Measurements from ENCODE around the gene SHC2.
"Not testable (repeated sequence)": the region's sequence is repeated elsewhere in the genome, so short reads cannot be mapped to it uniquely, and the experiment has no call there.

SHC2 gene

GRCh38 chr19:405121-405965 lies 55.5 kb downstream of the SHC2 start:
- peak; percentile 52 for DNase-seq

GRCh38 chr19:403221-404027 lies 57.4 kb downstream of the SHC2 start:
- no peak for DNase-seq

- DNase-seq: no peak
These were observed 58.0 kb downstream of the SHC2 start for GRCh38 chr19:402786-403185.

GRCh38 chr19:401866-402511 lies 58.8 kb downstream of the SHC2 start:
- no peak for DNase-seq

GRCh38 chr19:400976-401865 lies 59.6 kb downstream of the SHC2 start:
- DNase-seq: no peak

GRCh38 chr19:399370-399769 lies 61.5 kb downstream of the SHC2 start:
- no peak for DNase-seq

GRCh38 chr19:398719-399118 lies 62.1 kb downstream of the SHC2 start:
- DNase-seq: no peak

- DNase-seq: no peak
These were observed 62.7 kb downstream of the SHC2 start for GRCh38 chr19:397941-398706.

GRCh38 chr19:397321-397720 lies 63.5 kb downstream of the SHC2 start:
- DNase-seq: no peak

GRCh38 chr19:395467-395866 lies 65.4 kb downstream of the SHC2 start:
- DNase-seq: no peak

- DNase-seq: not testable (repeated sequence)
These were observed 66.0 kb downstream of the SHC2 start for GRCh38 chr19:394857-395256.

- not testable (repeated sequence) for DNase-seq
These were observed 67.3 kb downstream of the SHC2 start for GRCh38 chr19:393560-393959.

GRCh38 chr19:392375-392970 lies 68.4 kb downstream of the SHC2 start:
- no peak for DNase-seq

GRCh38 chr19:391726-392374 lies 69.0 kb downstream of the SHC2 start:
- no peak for DNase-seq

GRCh38 chr19:391207-391557 lies 69.7 kb downstream of the SHC2 start:
- no peak for DNase-seq

GRCh38 chr19:390386-391206 lies 70.2 kb downstream of the SHC2 start:
- no peak for DNase-seq

GRCh38 chr19:389935-390289 lies 70.9 kb downstream of the SHC2 start:
- DNase-seq: no peak

GRCh38 chr19:389255-389934 lies 71.4 kb downstream of the SHC2 start:
- no peak for DNase-seq

GRCh38 chr19:388691-389090 lies 72.1 kb downstream of the SHC2 start:
- no peak for DNase-seq

Data from islet precursor cell (in vitro differentiated cells).